Panc1 (cell line): Measurements from ENCODE around the gene REXO4.

ENCODE experiments used
- POLR2AphosphoS5 ChIP-seq: IDR thresholded peaks from 2 replicates; pipeline ENCODE4 v1.6.1; 2012; ENCODE audit warnings: mild to moderate bottlenecking, low read depth, low read length, moderate library complexity
- TCF7L2 ChIP-seq: IDR thresholded peaks from 2 replicates; pipeline ENCODE4 v1.6.1; 2011; ENCODE audit warnings: mild to moderate bottlenecking, low read depth, low read length, inconsistent platforms
- TF ChIP-seq, protein P1 (sequence below), 2 experiments: IDR thresholded peaks; 2 replicates each; pipeline ENCODE4 v1.6.1; 2011 to 2012; ENCODE audit warnings: low read depth in 2 of 2, control low read depth in 1 of 2, low read length in 1 of 2, mild to moderate bottlenecking in 1 of 2, moderate library complexity in 1 of 2; ENCODE audit not compliant: insufficient read depth in 1 of 2
- TF ChIP-seq, protein P2 (sequence below): fragments of 450-650 bp; IDR thresholded peaks from 2 replicates; pipeline ENCODE4 v1.5.1; 2017; ENCODE audit warnings: mild to moderate bottlenecking

DNA sequence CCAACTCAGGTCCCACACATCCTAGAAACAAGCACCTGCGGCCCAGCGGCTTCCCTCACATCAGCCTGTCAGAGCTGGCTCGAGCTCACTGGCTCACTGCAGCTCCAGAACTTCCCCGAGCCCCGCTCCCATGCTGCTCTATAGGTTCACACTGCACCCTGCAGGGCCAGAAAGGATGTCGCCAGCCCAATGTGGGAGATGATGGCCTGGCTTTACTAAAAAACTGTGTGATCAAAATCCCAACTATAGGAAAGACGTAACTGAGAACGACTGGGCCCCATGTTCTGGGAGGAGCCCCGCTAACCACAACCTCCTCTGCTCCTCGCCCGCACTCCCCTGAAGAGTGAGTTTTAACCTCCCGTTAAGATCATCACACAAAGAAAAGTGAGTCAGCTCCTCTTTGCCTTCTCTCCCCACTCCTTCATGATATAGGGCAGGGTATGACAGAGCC is 46.5 kb downstream of the REXO4 start:
- TF ChIP-seq, protein P1, sequence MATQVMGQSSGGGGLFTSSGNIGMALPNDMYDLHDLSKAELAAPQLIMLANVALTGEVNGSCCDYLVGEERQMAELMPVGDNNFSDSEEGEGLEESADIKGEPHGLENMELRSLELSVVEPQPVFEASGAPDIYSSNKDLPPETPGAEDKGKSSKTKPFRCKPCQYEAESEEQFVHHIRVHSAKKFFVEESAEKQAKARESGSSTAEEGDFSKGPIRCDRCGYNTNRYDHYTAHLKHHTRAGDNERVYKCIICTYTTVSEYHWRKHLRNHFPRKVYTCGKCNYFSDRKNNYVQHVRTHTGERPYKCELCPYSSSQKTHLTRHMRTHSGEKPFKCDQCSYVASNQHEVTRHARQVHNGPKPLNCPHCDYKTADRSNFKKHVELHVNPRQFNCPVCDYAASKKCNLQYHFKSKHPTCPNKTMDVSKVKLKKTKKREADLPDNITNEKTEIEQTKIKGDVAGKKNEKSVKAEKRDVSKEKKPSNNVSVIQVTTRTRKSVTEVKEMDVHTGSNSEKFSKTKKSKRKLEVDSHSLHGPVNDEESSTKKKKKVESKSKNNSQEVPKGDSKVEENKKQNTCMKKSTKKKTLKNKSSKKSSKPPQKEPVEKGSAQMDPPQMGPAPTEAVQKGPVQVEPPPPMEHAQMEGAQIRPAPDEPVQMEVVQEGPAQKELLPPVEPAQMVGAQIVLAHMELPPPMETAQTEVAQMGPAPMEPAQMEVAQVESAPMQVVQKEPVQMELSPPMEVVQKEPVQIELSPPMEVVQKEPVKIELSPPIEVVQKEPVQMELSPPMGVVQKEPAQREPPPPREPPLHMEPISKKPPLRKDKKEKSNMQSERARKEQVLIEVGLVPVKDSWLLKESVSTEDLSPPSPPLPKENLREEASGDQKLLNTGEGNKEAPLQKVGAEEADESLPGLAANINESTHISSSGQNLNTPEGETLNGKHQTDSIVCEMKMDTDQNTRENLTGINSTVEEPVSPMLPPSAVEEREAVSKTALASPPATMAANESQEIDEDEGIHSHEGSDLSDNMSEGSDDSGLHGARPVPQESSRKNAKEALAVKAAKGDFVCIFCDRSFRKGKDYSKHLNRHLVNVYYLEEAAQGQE (IDR thresholded peaks at IDR 0.05; ENCODE audit: insufficient read depth in 1 of 2, low read depth in 2 of 2, low read length in 1 of 2) = no peak
- TF ChIP-seq, protein P2, sequence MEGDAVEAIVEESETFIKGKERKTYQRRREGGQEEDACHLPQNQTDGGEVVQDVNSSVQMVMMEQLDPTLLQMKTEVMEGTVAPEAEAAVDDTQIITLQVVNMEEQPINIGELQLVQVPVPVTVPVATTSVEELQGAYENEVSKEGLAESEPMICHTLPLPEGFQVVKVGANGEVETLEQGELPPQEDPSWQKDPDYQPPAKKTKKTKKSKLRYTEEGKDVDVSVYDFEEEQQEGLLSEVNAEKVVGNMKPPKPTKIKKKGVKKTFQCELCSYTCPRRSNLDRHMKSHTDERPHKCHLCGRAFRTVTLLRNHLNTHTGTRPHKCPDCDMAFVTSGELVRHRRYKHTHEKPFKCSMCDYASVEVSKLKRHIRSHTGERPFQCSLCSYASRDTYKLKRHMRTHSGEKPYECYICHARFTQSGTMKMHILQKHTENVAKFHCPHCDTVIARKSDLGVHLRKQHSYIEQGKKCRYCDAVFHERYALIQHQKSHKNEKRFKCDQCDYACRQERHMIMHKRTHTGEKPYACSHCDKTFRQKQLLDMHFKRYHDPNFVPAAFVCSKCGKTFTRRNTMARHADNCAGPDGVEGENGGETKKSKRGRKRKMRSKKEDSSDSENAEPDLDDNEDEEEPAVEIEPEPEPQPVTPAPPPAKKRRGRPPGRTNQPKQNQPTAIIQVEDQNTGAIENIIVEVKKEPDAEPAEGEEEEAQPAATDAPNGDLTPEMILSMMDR = no peak
- TF ChIP-seq TCF7L2 (no peak), POLR2AphosphoS5 (no peak)
